Measurements from ENCODE around the gene IZUMO2. TPM values are rescaled to one million over a fixed set of nuclear protein-coding genes. Genes with fewer than 3 reads are reported as not detected.
A peak's percentile ranks its signal among the peaks of the same experiment; 100 is the strongest.

The IZUMO2 gene
- total and polyA plus RNA-seq, 10 of the 15 experiments (the other 5 are each of a cell fraction or from before 2014, with no cell fraction given), result not detected

- no peak for FAIRE-seq
- ChIA-PET SMC1A (ENCODE audit: uncharacterized antibody, unreplicated experiment) (no interaction called here), CTCF (interaction anchor here (0.9 kb wide), 1 partner anchor 19 kb away, joined by 3 read pairs; no protein-coding TSS in a partner anchor), POLR2A (no interaction called here), RAD21 (ENCODE audit: unreplicated experiment) (no interaction called here)
- in situ Hi-C loops (cut with MboI) (no loop called here), intact Hi-C loops (cut with micrococcal nuclease; ENCODE audit: unreplicated experiment) (no loop called here)
- no peak overlapping the region for H3K4me3 ChIP-seq
- no peaks in the 10 kb centered on the region for H3K27me3 ChIP-seq (replicated peaks in 1 of 2; ENCODE audit: control insufficient read depth in 2 of 2, insufficient read depth in 2 of 2, low read length in 1 of 2)
- no peak overlapping the region for H2AFZ ChIP-seq (ENCODE audit: control insufficient read depth, low read depth, low read length)
- H3K9me3 ChIP-seq (replicated peaks; ENCODE audit: control insufficient read depth, insufficient read depth, low read length), result no peaks in the 10 kb centered on the region; the same call in 2 of the 3 replicates
- H3K79me2 ChIP-seq (ENCODE audit: control insufficient read depth, insufficient read depth, low read length), result no peaks in the 10 kb centered on the region
- no peak overlapping the region for H3K9ac ChIP-seq (ENCODE audit: control insufficient read depth, insufficient read depth, low read length)
- no peak for DNase-seq (ENCODE audit: low read depth, low spot score)
- H4K20me1 ChIP-seq (ENCODE audit: control insufficient read depth, insufficient read depth), result no peaks in the 10 kb centered on the region
- H3K4me2 ChIP-seq (ENCODE audit: control insufficient read depth, insufficient read depth), result no peak overlapping the region
- no peak for ATAC-seq
- BruUV-seq (replicated peaks), result no TSS peak
- no peaks in the 10 kb centered on the region for H3K36me3 ChIP-seq (ENCODE audit: control insufficient read depth in 2 of 2, insufficient read depth in 2 of 2, low read length in 1 of 2)
- 0 out of 6 replicates have a peak, but pooled peaks of 1 of the 3 experiments have one; percentile 11 for TF ChIP-seq CTCF (IDR thresholded peaks at IDR 0.05 in 2 of 3, conservative IDR thresholded peaks at IDR 0.05 in 1 of 3; ENCODE audit: control insufficient read depth in 2 of 3, extremely low read depth in 1 of 3, insufficient read depth in 1 of 3, low read depth in 3 of 3, low read length in 3 of 3)
- TF ChIP-seq DPF2 (IDR thresholded peaks at IDR 0.05), result no peak
- WGBS (ENCODE audit: insufficient coverage, insufficient replicate concordance, low lambda C conversion rate, missing lambda C conversion rate), result 56% methylated on average over 8 of the region's 8 CpGs
- no peak overlapping the region for H3K27ac ChIP-seq (ENCODE audit: control insufficient read depth, insufficient read depth)
- H3K4me1 ChIP-seq (ENCODE audit: control insufficient read depth, insufficient read depth, low read length), result no peaks in the 10 kb centered on the region
Measured at GRCh38 chr19:50155520-50156109, 7.5 kb downstream of the IZUMO2 start.

- H3K27ac ChIP-seq (ENCODE audit: control insufficient read depth, insufficient read depth), result no peak overlapping the region
- BruUV-seq (replicated peaks), result no TSS peak
- RAD21 ChIA-PET (ENCODE audit: unreplicated experiment), result no interaction called here
- SMC1A ChIA-PET (ENCODE audit: uncharacterized antibody, unreplicated experiment), result no interaction called here
- no peaks in the 10 kb centered on the region for H3K4me1 ChIP-seq (ENCODE audit: control insufficient read depth, insufficient read depth, low read length)
- H4K20me1 ChIP-seq (ENCODE audit: control insufficient read depth, insufficient read depth), result no peaks in the 10 kb centered on the region
- no peaks in the 10 kb centered on the region for H3K27me3 ChIP-seq (replicated peaks in 1 of 2; ENCODE audit: control insufficient read depth in 2 of 2, insufficient read depth in 2 of 2, low read length in 1 of 2)
- 19% methylated on average over 8 of the region's 16 CpGs for WGBS (ENCODE audit: insufficient coverage, insufficient replicate concordance, low lambda C conversion rate, missing lambda C conversion rate)
- no peaks in the 10 kb centered on the region; the same call in 2 of the 3 replicates for H3K9me3 ChIP-seq (replicated peaks; ENCODE audit: control insufficient read depth, insufficient read depth, low read length)
- DNase-seq (ENCODE audit: low read depth, low spot score) (no peak), FAIRE-seq (no peak), ATAC-seq (no peak)
- in situ Hi-C loops (cut with MboI), result no loop called here
- no peak overlapping the region for H3K4me2 ChIP-seq (ENCODE audit: control insufficient read depth, insufficient read depth)
- no peak for TF ChIP-seq KLF5 (IDR thresholded peaks at IDR 0.05; ENCODE audit: partially characterized antibody)
- TF ChIP-seq SUZ12 (IDR thresholded peaks at IDR 0.05; ENCODE audit: unreplicated experiment), result no peak
- TF ChIP-seq ZNF384 (IDR thresholded peaks at IDR 0.05; ENCODE audit: borderline replicate concordance, low read depth, low read length), result no peak
- H3K79me2 ChIP-seq (ENCODE audit: control insufficient read depth, insufficient read depth, low read length), result no peaks in the 10 kb centered on the region
- H3K36me3 ChIP-seq (ENCODE audit: control insufficient read depth in 2 of 2, insufficient read depth in 2 of 2, low read length in 1 of 2), result no peaks in the 10 kb centered on the region
- POLR2A ChIA-PET, result no interaction called here
- CTCF ChIA-PET, result interaction anchor here (0.9 kb wide), 1 partner anchor 18 kb away, joined by 3 read pairs; no protein-coding TSS in a partner anchor
- no peak overlapping the region for H2AFZ ChIP-seq (ENCODE audit: control insufficient read depth, low read depth, low read length)
- intact Hi-C loops (cut with micrococcal nuclease; ENCODE audit: unreplicated experiment), result no loop called here
- no peak overlapping the region for H3K9ac ChIP-seq (ENCODE audit: control insufficient read depth, insufficient read depth, low read length)
- no peak overlapping the region for H3K4me3 ChIP-seq
Measured at GRCh38 chr19:50154529-50154928, 8.6 kb downstream of the IZUMO2 start.

Measured in GM12878 (cell line).